SU-DHL-6 (cell line): ENCODE measurements around the gene MPZL1.

Experiments
- H2AFZ ChIP-seq: fragments of 200-600 bp; sonication (generic); 2 replicates; pipeline ENCODE4 v1.6.1; 2014; ENCODE audit warnings: low read depth, mild to moderate bottlenecking, moderate library complexity, mixed read lengths, antibody characterized with exemption, low read length; ENCODE audit not compliant: severe bottlenecking
- H3F3A ChIP-seq: fragments of 200-600 bp; shearing (Covaris generic); 2 replicates; pipeline ENCODE4 v1.6.0; 2016; ENCODE audit warnings: antibody characterized with exemption, mild to moderate bottlenecking; ENCODE audit not compliant: insufficient read depth
- H3K27ac ChIP-seq: fragments of 200-600 bp; sonication (generic); 2 replicates; pipeline ENCODE4 v1.5.1; 2016; ENCODE audit warnings: low read depth, mild to moderate bottlenecking, low read length, moderate library complexity, mixed read lengths
- H3K27me3 ChIP-seq: fragments of 200-600 bp; sonication (generic), shearing (Covaris generic); 2 replicates; pipeline ENCODE4 v1.6.0; 2014; ENCODE audit warnings: mild to moderate bottlenecking, low read length
- H3K36me3 ChIP-seq: fragments of 200-600 bp; sonication (generic); 2 replicates; pipeline ENCODE4 v1.6.1; 2014; ENCODE audit warnings: mild to moderate bottlenecking, low read length, mixed read lengths
- H3K4me2 ChIP-seq: fragments of 300-600, 200-600 bp; shearing (Covaris generic), sonication (generic); 2 replicates; pipeline ENCODE4 v1.6.0; 2014; ENCODE audit warnings: low read length, low read depth, mild to moderate bottlenecking; ENCODE audit not compliant: poor library complexity, severe bottlenecking
- H3K4me3 ChIP-seq: fragments of 200-600 bp; sonication (generic); 2 replicates; pipeline ENCODE4 v1.5.1; 2014; ENCODE audit warnings: antibody characterized with exemption, low read length, mild to moderate bottlenecking, mixed read lengths; ENCODE audit not compliant: insufficient read depth, poor library complexity, severe bottlenecking
- H3K79me2 ChIP-seq: fragments of 200-600 bp; sonication (generic); 2 replicates; pipeline ENCODE4 v1.6.1; 2014; ENCODE audit warnings: mild to moderate bottlenecking, low read length, moderate library complexity; ENCODE audit not compliant: insufficient read depth
- H3K9ac ChIP-seq: fragments of 200-600 bp; sonication (generic); 2 replicates; pipeline ENCODE4 v1.7.0; 2014; ENCODE audit warnings: mild to moderate bottlenecking, low read length
- H3K9me2 ChIP-seq: fragments of 200-600 bp; sonication (generic); replicated peaks from 2 replicates; pipeline ENCODE4 v1.6.1; 2014; ENCODE audit warnings: low read length; ENCODE audit not compliant: insufficient read depth
- H3K9me3 ChIP-seq: fragments of 200-600 bp; sonication (generic); 2 replicates; pipeline ENCODE4 v1.6.1; 2014; ENCODE audit warnings: low read length, mixed read lengths; ENCODE audit not compliant: insufficient read depth
- H4K20me1 ChIP-seq: fragments of 200-600 bp; sonication (generic); 2 replicates; pipeline ENCODE4 v1.6.1; 2014; ENCODE audit warnings: low read depth, mild to moderate bottlenecking, antibody characterized with exemption, low read length, moderate library complexity, mixed read lengths
- EZH2phosphoT487 ChIP-seq: fragments of 200-600 bp; sonication (generic), shearing (Covaris generic); conservative IDR thresholded peaks from 2 replicates; pipeline ENCODE4 v1.6.1; 2018; ENCODE audit warnings: mild to moderate bottlenecking, antibody characterized with exemption, low read length, moderate library complexity, mixed read lengths
- TF ChIP-seq, protein P1 (sequence below): fragments of 200-600 bp; sonication (generic); IDR thresholded peaks from one replicate; pipeline ENCODE4 v1.5.1; 2017; ENCODE audit warnings: antibody characterized with exemption, mild to moderate bottlenecking, low read length, moderate library complexity; ENCODE audit not compliant: insufficient read depth, poor library complexity, severe bottlenecking

Gene MPZL1

DNA sequence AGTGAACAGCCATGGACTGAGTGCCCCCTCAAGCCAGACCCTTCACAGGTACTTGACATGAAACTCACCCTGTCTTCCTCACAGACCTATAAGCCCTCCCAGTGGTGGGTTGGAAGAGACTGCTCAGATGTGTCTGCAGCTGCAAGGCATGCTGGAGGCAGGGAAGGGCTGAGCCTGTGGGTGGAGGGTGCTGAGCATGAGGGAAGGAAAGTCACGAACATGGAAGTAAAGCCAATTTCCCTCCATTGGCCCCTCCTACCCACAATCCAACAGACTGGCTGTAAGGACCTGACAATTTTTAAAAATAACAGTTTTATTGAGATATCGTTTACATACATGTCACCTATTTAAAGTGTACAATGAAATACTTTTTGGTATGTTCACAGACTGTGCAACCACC is 47.6 kb upstream of the MPZL1 start:
- no peak overlapping the region for H3K9ac ChIP-seq
- TF ChIP-seq EZH2phosphoT487, result no peak
- TF ChIP-seq, protein P1, sequence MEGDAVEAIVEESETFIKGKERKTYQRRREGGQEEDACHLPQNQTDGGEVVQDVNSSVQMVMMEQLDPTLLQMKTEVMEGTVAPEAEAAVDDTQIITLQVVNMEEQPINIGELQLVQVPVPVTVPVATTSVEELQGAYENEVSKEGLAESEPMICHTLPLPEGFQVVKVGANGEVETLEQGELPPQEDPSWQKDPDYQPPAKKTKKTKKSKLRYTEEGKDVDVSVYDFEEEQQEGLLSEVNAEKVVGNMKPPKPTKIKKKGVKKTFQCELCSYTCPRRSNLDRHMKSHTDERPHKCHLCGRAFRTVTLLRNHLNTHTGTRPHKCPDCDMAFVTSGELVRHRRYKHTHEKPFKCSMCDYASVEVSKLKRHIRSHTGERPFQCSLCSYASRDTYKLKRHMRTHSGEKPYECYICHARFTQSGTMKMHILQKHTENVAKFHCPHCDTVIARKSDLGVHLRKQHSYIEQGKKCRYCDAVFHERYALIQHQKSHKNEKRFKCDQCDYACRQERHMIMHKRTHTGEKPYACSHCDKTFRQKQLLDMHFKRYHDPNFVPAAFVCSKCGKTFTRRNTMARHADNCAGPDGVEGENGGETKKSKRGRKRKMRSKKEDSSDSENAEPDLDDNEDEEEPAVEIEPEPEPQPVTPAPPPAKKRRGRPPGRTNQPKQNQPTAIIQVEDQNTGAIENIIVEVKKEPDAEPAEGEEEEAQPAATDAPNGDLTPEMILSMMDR, result no peak
- no peaks in the 10 kb centered on the region for H3K9me2 ChIP-seq
- H3K4me2 ChIP-seq, result no peak overlapping the region
- no peaks in the 10 kb centered on the region for H3K36me3 ChIP-seq
- no peak overlapping the region for H3K4me3 ChIP-seq
- H3K27ac ChIP-seq, result no peak overlapping the region
- no peaks in the 10 kb centered on the region for H3F3A ChIP-seq
- no peaks in the 10 kb centered on the region for H3K79me2 ChIP-seq
- 0 out of 2 replicates have a peak, but pooled peaks cover under 1% of the 10 kb centered on the region for H4K20me1 ChIP-seq
- H3K9me3 ChIP-seq, result no peaks in the 10 kb centered on the region
- H3K27me3 ChIP-seq, result no peaks in the 10 kb centered on the region
- no peak overlapping the region for H2AFZ ChIP-seq

DNA sequence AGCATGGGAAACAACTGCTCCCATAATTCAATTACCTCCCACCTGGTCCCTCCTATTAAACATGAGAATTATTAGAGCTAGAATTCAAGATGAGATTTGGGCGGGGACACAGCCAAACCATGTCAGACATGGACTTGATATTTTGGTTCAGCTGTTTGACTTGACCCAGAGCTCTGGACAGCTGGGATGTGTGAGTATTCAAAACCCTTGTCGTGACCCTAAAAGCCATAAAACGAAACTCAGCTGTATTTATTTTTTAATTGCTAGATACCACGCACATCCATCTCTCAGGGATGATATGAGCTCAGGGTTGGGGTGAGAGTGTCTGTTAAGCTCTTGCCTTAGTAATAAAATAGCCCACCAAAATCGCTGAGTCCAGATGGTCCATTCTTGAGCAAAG is 46.3 kb upstream of the MPZL1 start:
- Histone ChIP-seq H3K27me3 (no peaks in the 10 kb centered on the region), H3F3A (no peaks in the 10 kb centered on the region), H3K36me3 (no peaks in the 10 kb centered on the region), H2AFZ (no peak overlapping the region), H3K9me2 (no peaks in the 10 kb centered on the region), H3K4me2 (no peak overlapping the region), H4K20me1 (no peaks in the 10 kb centered on the region), H3K4me3 (no peak overlapping the region), H3K9ac (no peak overlapping the region), H3K9me3 (no peaks in the 10 kb centered on the region), H3K79me2 (no peaks in the 10 kb centered on the region), H3K27ac (no peak overlapping the region)
- TF ChIP-seq, protein P1, result no peak
- TF ChIP-seq EZH2phosphoT487, result no peak

DNA sequence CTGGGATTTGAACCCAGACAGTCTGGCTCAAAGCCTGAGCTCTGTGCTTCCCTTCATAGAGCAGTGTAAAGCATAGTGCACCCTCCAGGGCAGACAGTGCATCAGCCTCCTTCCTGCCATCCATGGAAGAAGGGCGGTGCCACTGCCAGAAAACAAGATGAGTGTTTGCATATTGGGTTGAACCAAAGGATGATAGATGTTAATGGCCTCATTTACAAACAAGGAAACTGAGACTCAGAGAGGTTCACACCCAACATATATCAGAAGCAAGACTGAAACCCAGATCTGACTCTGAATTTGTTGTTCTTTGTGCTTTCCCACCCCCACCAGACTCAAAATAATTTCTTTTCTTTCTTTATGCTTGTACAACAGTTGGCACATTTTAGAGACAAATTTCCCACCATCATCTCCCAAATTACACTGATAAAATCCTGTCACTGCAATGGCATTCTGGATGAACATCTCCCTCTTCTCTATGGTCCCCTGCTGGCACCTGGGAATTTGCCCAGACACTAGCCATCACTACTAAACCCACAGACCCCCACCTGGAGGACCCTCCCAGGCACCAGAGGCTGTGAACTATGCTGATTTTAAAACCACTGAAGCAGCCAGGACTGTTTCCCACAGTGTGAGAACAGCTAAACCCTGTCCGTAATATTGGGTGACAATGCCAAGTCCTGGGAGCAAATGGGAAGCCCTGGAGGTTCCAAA is 45.4 kb upstream of the MPZL1 start:
- Histone ChIP-seq H3F3A (no peaks in the 10 kb centered on the region), H3K27me3 (no peaks in the 10 kb centered on the region), H3K4me2 (no peak overlapping the region), H4K20me1 (no peaks in the 10 kb centered on the region), H3K27ac (no peak overlapping the region), H2AFZ (no peak overlapping the region), H3K4me3 (no peak overlapping the region), H3K9me2 (no peaks in the 10 kb centered on the region), H3K9ac (no peak overlapping the region), H3K9me3 (no peaks in the 10 kb centered on the region), H3K79me2 (no peaks in the 10 kb centered on the region), H3K36me3 (no peaks in the 10 kb centered on the region)
- TF ChIP-seq EZH2phosphoT487, result no peak
- TF ChIP-seq, protein P1, result no peak
